Measurements from ENCODE around the gene RAB11FIP4. TPM values are rescaled to one million over a fixed set of nuclear protein-coding genes. Genes with fewer than 3 reads are reported as not detected.
A peak's percentile ranks its signal among the peaks of the same experiment; 100 is the strongest.

The RAB11FIP4 gene
- total RNA-seq, 1 experiment from 2014 or later = 2.5 TPM

- no peaks in the 10 kb centered on the region for H3K36me3 ChIP-seq
- no peaks in the 10 kb centered on the region for H3K27me3 ChIP-seq (replicated peaks)
- H3K27ac ChIP-seq = no peak overlapping the region
- no peak overlapping the region for H3K4me3 ChIP-seq
- DNase-seq (ENCODE audit: low read depth in 1 of 2, low spot score in 2 of 2) = no peak
- peaks cover 9% of the 10 kb centered on the region for H3K4me1 ChIP-seq (replicated peaks)
- no peaks in the 10 kb centered on the region; the same call in 1 of the 2 replicates for H3K9me3 ChIP-seq (replicated peaks)
Measured at GRCh38 chr17:31546650-31547049, 155.2 kb downstream of the RAB11FIP4 start.

- H3K4me3 ChIP-seq = peak overlapping the region; percentile 75
- peaks cover 9% of the 10 kb centered on the region for H3K4me1 ChIP-seq (replicated peaks)
- no peaks in the 10 kb centered on the region for H3K36me3 ChIP-seq
- no peak for DNase-seq (ENCODE audit: low read depth in 1 of 2, low spot score in 2 of 2)
- peak overlapping the region; percentile 73; the same call in 1 of the 2 replicates for H3K27ac ChIP-seq
- H3K9me3 ChIP-seq (replicated peaks) = no peaks in the 10 kb centered on the region; the same call in 1 of the 2 replicates
- no peaks in the 10 kb centered on the region for H3K27me3 ChIP-seq (replicated peaks)
Measured at GRCh38 chr17:31548709-31549108, 157.2 kb downstream of the RAB11FIP4 start.

GRCh38 chr17:31549121-31549524, 157.6 kb downstream of the RAB11FIP4 start:
- Histone ChIP-seq H3K9me3 (replicated peaks) (no peaks in the 10 kb centered on the region; the same call in 1 of the 2 replicates), H3K4me1 (replicated peaks) (peaks cover 9% of the 10 kb centered on the region), H3K4me3 (peak overlapping the region; percentile 75), H3K27ac (peak overlapping the region; percentile 73), H3K36me3 (no peaks in the 10 kb centered on the region), H3K27me3 (replicated peaks) (no peaks in the 10 kb centered on the region)
- DNase-seq (ENCODE audit: low read depth in 1 of 2, low spot score in 2 of 2) = peak in 1 of 2 experiments; percentile 48

- Histone ChIP-seq H3K27me3 (replicated peaks) (no peaks in the 10 kb centered on the region), H3K4me3 (peak overlapping the region; percentile 75), H3K4me1 (replicated peaks) (peaks cover 9% of the 10 kb centered on the region), H3K9me3 (replicated peaks) (no peaks in the 10 kb centered on the region), H3K27ac (peak overlapping the region; percentile 73), H3K36me3 (no peaks in the 10 kb centered on the region)
- peak; percentile 93 to 97 for DNase-seq (ENCODE audit: low read depth in 1 of 2, low spot score in 2 of 2)
Measured at GRCh38 chr17:31549525-31550388, 158.3 kb downstream of the RAB11FIP4 start.

GRCh38 chr17:31550389-31551056, 159.0 kb downstream of the RAB11FIP4 start:
- no peaks in the 10 kb centered on the region for H3K27me3 ChIP-seq (replicated peaks)
- H3K4me3 ChIP-seq = peak overlapping the region; percentile 75
- no peaks in the 10 kb centered on the region for H3K36me3 ChIP-seq
- H3K9me3 ChIP-seq (replicated peaks) = no peaks in the 10 kb centered on the region
- DNase-seq (ENCODE audit: low read depth in 1 of 2, low spot score in 2 of 2) = no peak
- peaks cover 9% of the 10 kb centered on the region for H3K4me1 ChIP-seq (replicated peaks)
- H3K27ac ChIP-seq = no peak overlapping the region

- Histone ChIP-seq H3K4me3 (no peak overlapping the region), H3K27ac (no peak overlapping the region), H3K4me1 (replicated peaks) (peaks cover 9% of the 10 kb centered on the region), H3K36me3 (no peaks in the 10 kb centered on the region), H3K9me3 (replicated peaks) (no peaks in the 10 kb centered on the region), H3K27me3 (replicated peaks) (no peaks in the 10 kb centered on the region)
- DNase-seq (ENCODE audit: low read depth in 1 of 2, low spot score in 2 of 2) = no peak
Measured at GRCh38 chr17:31552568-31552967, 161.1 kb downstream of the RAB11FIP4 start.

GRCh38 chr17:31553506-31553905, 162.0 kb downstream of the RAB11FIP4 start:
- DNase-seq (ENCODE audit: low read depth in 1 of 2, low spot score in 2 of 2) = no peak
- Histone ChIP-seq H3K4me1 (replicated peaks) (peaks cover 14% of the 10 kb centered on the region), H3K27me3 (replicated peaks) (no peaks in the 10 kb centered on the region), H3K4me3 (no peak overlapping the region), H3K9me3 (replicated peaks) (no peaks in the 10 kb centered on the region), H3K27ac (no peak overlapping the region), H3K36me3 (no peaks in the 10 kb centered on the region)

GRCh38 chr17:31554930-31555329, 163.5 kb downstream of the RAB11FIP4 start:
- Histone ChIP-seq H3K36me3 (peaks cover 6% of the 10 kb centered on the region; the same call in 1 of the 2 replicates), H3K4me3 (no peak overlapping the region), H3K27ac (no peak overlapping the region), H3K9me3 (replicated peaks) (peaks cover 9% of the 10 kb centered on the region), H3K27me3 (replicated peaks) (no peaks in the 10 kb centered on the region), H3K4me1 (replicated peaks) (peaks cover 21% of the 10 kb centered on the region)
- DNase-seq (ENCODE audit: low read depth in 1 of 2, low spot score in 2 of 2) = no peak

- DNase-seq (ENCODE audit: low read depth in 1 of 2, low spot score in 2 of 2) = no peak
- Histone ChIP-seq H3K4me1 (replicated peaks) (peaks cover 30% of the 10 kb centered on the region), H3K27ac (no peak overlapping the region), H3K9me3 (replicated peaks) (peaks cover 13% of the 10 kb centered on the region), H3K36me3 (peaks cover 6% of the 10 kb centered on the region; the same call in 1 of the 2 replicates), H3K27me3 (replicated peaks) (no peaks in the 10 kb centered on the region), H3K4me3 (no peak overlapping the region)
Measured at GRCh38 chr17:31556969-31557645, 165.6 kb downstream of the RAB11FIP4 start.

GRCh38 chr17:31558748-31559583, 167.5 kb downstream of the RAB11FIP4 start:
- Histone ChIP-seq H3K27me3 (replicated peaks) (no peaks in the 10 kb centered on the region), H3K27ac (peak overlapping the region; percentile 91), H3K36me3 (peaks cover 6% of the 10 kb centered on the region; the same call in 1 of the 2 replicates), H3K4me1 (replicated peaks) (peaks cover 30% of the 10 kb centered on the region), H3K9me3 (replicated peaks) (peaks cover 13% of the 10 kb centered on the region), H3K4me3 (peak overlapping the region; percentile 66)
- peak; percentile 86 to 92 for DNase-seq (ENCODE audit: low read depth in 1 of 2, low spot score in 2 of 2)

GRCh38 chr17:31559584-31560501, 168.4 kb downstream of the RAB11FIP4 start:
- no peak for DNase-seq (ENCODE audit: low read depth in 1 of 2, low spot score in 2 of 2)
- H3K27me3 ChIP-seq (replicated peaks) = no peaks in the 10 kb centered on the region

GRCh38 chr17:31560616-31561235, 169.3 kb downstream of the RAB11FIP4 start:
- Histone ChIP-seq H3K4me1 (replicated peaks) (peaks cover 39% of the 10 kb centered on the region), H3K27ac (no peak overlapping the region), H3K27me3 (replicated peaks) (no peaks in the 10 kb centered on the region), H3K36me3 (peaks cover 6% of the 10 kb centered on the region; the same call in 1 of the 2 replicates), H3K4me3 (no peak overlapping the region), H3K9me3 (replicated peaks) (peaks cover 13% of the 10 kb centered on the region)
- no peak for DNase-seq (ENCODE audit: low read depth in 1 of 2, low spot score in 2 of 2)

More at GRCh38 chr17:31559584-31560501, 168.4 kb downstream of the RAB11FIP4 start:
- H3K4me1 ChIP-seq (replicated peaks) = peaks cover 31% of the 10 kb centered on the region
- peaks cover 13% of the 10 kb centered on the region for H3K9me3 ChIP-seq (replicated peaks)
- H3K4me3 ChIP-seq = peak overlapping the region; percentile 66
- peak overlapping the region; percentile 91 for H3K27ac ChIP-seq
- H3K36me3 ChIP-seq = peaks cover 6% of the 10 kb centered on the region; the same call in 1 of the 2 replicates

Measured in SJSA1 (cell line).